GM12874 (cell line): ENCODE results near the gene KPNA2.

Experiments
- TF ChIP-seq, protein P1 (sequence below): IDR thresholded peaks from 2 replicates; pipeline ENCODE4 v1.5.1; 2011; ENCODE audit warnings: low read depth, mild to moderate bottlenecking, control low read depth, low read length, moderate library complexity; ENCODE audit not compliant: insufficient read depth

The KPNA2 gene

DNA sequence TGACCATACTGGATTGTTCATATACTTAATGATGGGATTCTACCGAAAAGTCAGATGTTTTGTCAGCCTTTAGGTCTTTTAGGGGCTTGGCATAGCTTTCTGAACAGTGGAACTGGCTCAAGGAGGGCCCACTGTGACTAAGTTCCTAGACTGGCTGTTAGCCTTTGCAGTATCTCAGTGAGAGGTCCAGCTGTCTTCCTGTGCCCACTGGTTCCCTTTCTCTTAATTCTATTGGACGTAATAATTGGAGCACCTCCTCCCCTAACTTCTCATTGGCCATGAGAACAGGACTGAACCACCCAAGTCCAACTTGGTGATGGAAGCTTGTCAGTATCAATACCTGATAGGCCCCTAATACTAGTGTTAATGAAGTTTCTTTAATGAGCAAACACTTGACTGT, 13.5 kb downstream of the KPNA2 start:
- TF ChIP-seq, protein P1, sequence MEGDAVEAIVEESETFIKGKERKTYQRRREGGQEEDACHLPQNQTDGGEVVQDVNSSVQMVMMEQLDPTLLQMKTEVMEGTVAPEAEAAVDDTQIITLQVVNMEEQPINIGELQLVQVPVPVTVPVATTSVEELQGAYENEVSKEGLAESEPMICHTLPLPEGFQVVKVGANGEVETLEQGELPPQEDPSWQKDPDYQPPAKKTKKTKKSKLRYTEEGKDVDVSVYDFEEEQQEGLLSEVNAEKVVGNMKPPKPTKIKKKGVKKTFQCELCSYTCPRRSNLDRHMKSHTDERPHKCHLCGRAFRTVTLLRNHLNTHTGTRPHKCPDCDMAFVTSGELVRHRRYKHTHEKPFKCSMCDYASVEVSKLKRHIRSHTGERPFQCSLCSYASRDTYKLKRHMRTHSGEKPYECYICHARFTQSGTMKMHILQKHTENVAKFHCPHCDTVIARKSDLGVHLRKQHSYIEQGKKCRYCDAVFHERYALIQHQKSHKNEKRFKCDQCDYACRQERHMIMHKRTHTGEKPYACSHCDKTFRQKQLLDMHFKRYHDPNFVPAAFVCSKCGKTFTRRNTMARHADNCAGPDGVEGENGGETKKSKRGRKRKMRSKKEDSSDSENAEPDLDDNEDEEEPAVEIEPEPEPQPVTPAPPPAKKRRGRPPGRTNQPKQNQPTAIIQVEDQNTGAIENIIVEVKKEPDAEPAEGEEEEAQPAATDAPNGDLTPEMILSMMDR, result no peak

- TF ChIP-seq, protein P1, result no peak
Measured at GRCh38 chr17:68052810-68053209, 17.3 kb downstream of the KPNA2 start.

- TF ChIP-seq, protein P1, result no peak
Measured at GRCh38 chr17:68053231-68054013, 17.9 kb downstream of the KPNA2 start.

DNA sequence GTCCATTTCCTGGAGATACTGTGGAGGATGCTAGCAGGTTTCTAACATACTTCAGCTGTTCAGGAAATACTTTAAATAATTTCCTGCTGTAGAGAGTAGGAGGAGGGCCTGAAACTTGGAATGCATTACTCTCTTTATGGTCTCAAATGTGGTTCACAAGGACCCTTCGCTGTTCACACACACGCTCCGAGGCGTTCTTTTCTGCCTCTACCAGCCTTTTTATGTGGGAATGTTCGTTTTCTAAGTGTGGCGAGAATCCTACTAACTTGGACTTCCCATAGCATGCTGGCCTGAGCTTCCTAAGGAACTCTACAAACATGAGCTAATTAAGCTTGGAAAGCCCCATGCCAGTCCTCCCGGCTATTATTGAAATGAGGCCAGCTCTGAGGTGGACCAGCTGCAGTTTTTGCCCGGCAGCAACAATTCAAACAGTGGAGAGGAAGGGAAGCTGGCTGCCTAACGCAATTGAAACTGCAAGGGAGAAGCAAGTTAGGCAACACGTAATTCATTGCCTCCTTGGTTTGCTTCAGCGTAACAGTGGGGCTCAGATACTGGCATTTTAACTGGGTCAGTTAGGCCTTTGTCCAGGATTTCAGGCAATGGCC, 18.9 kb downstream of the KPNA2 start:
- TF ChIP-seq, protein P1, result no peak

GRCh38 chr17:68057531-68057952, 22.0 kb downstream of the KPNA2 start:
- TF ChIP-seq, protein P1, result peak; percentile 49

GRCh38 chr17:68060336-68060735, 24.8 kb downstream of the KPNA2 start:
- TF ChIP-seq, protein P1, result no peak

- TF ChIP-seq, protein P1, result no peak
Measured at GRCh38 chr17:68061512-68062313, 26.2 kb downstream of the KPNA2 start.
